Gastrocnemius medialis (tissue), 4 donors: ENCODE results near the gene DCHS1. TPM values are rescaled to one million over a fixed set of nuclear protein-coding genes. Genes with fewer than 3 reads are reported as not detected.
A peak's percentile ranks its signal among the peaks of the same experiment; 100 is the strongest.
"Not testable (repeated sequence)": the region's sequence is repeated elsewhere in the genome, so short reads cannot be mapped to it uniquely, and the experiment has no call there.

ENCODE experiments used
- ATAC-seq, 2 donors: fragments of 150-250 bp; one replicate each; pipeline ENCODE4 v1.9.1; 2016
- DNase-seq, 2 donors: peaks; one replicate each; pipeline ENCODE4 v3.0.0-alpha.2; 2019
- H3K27ac ChIP-seq, 4 donors: fragments of 200-600 bp; sonication (generic); 1 replicate in 1 of 4; 2 replicates in 3 of 4; pipeline ENCODE4 v1.5.1; 2016 to 2018; ENCODE audit warnings: mild to moderate bottlenecking in 2 of 4, moderate library complexity in 1 of 4
- H3K27me3 ChIP-seq, 3 donors: fragments of 200-600 bp; sonication (generic) in 2 of 3; 1 replicate in 1 of 3; 2 replicates in 2 of 3; pipeline versions ENCODE4 v1.5.1 to v1.6.0; 2016 to 2019; ENCODE audit warnings: mild to moderate bottlenecking in 1 of 3, moderate library complexity in 1 of 3
- H3K36me3 ChIP-seq, 2 donors: fragments of 200-600 bp; sonication (generic) in 1 of 2; one replicate each; pipeline ENCODE4 v1.5.1; 2017 to 2018
- H3K4me1 ChIP-seq, 2 donors: fragments of 200-600 bp; sonication (generic) in 1 of 2; one replicate each; pipeline ENCODE4 v1.5.1; 2016 to 2017; ENCODE audit warnings: mild to moderate bottlenecking in 2 of 2
- H3K4me3 ChIP-seq, 4 donors: fragments of 200-600 bp; sonication (generic) in 3 of 4; 1 replicate in 1 of 4; 2 replicates in 3 of 4; pipeline ENCODE4 v1.5.1; 2016 to 2019; ENCODE audit warnings: mild to moderate bottlenecking in 2 of 4
- H3K9me3 ChIP-seq, 3 donors: fragments of 200-600 bp; sonication (generic) in 2 of 3; 1 replicate in 1 of 3; 2 replicates in 2 of 3; pipeline ENCODE4 v1.5.1; 2016 to 2019
- CTCF ChIP-seq, 5 experiments: fragments of 450-650 bp in 3 of 5; fragments of 200-600 bp in 2 of 5; sonication (generic) in 2 of 5; IDR thresholded peaks in 4 of 5; conservative IDR thresholded peaks in 1 of 5; 1 replicate in 4 of 5; 2 replicates in 1 of 5; pipeline ENCODE4 v1.5.1; 2016 to 2019; ENCODE audit warnings: antibody characterized with exemption in 5 of 5, mild to moderate bottlenecking in 3 of 5, moderate library complexity in 3 of 5
- POLR2A ChIP-seq, 2 donors: fragments of 450-650 bp; IDR thresholded peaks; one replicate each; pipeline ENCODE4 v1.6.1; 2017; ENCODE audit warnings: antibody characterized with exemption in 2 of 2, mild to moderate bottlenecking in 2 of 2, moderate library complexity in 2 of 2
- in situ Hi-C, 4 donors: fragments of 200-750 bp; cut with MboI; loops; one replicate each; pipeline versions ENCODE4 v1.15.0 to v1.8.0; 2017; ENCODE audit warnings: low sequenced_read_pairs in 4 of 4
- intact Hi-C: fragments of 100-400 bp; cut with DNase I; formaldehyde crosslinking; loops from one replicate; pipeline ENCODE4 v1.15.1; 2023; ENCODE audit warnings: low total_unique reads
- total RNA-seq, 4 donors: library from RNA; depleted of rRNA; stranded (reverse); fragments of >200 nt; gene quantifications; one replicate each; pipeline versions ENCODE4 v1.1.0 to v1.2.3, GENCODE V29; 2016

The DCHS1 gene
- total RNA-seq, 4 donors from 2014 or later: 1.5 to 3.8 (median 2.8) TPM

DNA sequence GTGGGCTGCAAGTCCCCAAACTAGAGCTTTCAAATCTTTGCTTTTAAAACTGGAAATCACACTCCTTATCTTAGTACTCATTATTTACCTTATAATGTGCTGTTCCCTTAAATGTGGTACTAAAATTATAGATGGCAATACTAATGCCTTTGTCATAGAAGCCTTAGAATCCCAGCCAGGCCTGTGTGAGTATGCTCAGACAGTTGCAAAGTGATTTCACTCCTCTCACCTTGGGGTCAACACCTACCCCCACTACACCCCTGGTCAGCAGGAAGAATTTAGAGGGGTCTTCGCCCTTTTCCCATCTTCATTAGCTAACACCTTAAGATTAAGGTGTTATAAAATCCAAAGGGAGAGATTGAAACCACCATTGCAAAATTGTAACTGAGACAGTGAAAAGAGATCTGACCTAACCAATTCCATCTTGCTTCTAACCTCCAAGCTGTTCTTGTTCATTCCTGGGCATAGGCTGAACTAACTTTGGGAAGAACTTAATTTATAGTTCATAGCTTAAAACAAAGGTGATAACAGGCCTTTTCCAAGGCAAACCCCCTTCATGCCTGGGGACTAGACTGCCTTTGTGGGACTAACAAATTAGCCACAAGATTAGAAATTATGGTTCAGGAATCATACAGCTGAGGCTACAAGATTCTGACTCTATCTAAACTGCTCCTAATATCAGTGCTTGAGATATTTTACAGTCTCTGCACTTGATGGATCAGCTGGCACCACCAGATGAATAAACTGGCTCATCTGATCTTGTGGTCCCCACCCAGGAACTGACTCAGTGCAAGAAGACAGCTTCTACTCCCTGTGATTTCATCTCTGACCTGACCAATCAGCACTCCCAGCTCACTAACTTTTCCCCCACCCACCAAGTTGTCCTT is 38.0 kb upstream of the DCHS1 start:
- no peak for ATAC-seq
- Histone ChIP-seq H3K27ac (peak overlapping the region in 3 of 4 donors; percentile 28 to 76 (median 55)), H3K4me1 (peaks cover 19 to 25% of the 10 kb centered on the region in 2 donors), H3K36me3 (no peaks in the 10 kb centered on the region), H3K9me3 (no peaks in the 10 kb centered on the region), H3K4me3 (no peak overlapping the region), H3K27me3 (no peaks in the 10 kb centered on the region)
- peak; percentile 18 to 41 for DNase-seq
- TF ChIP-seq POLR2A (IDR thresholded peaks at IDR 0.05): no peak
- TF ChIP-seq CTCF (IDR thresholded peaks at IDR 0.05 in 4 of 5, conservative IDR thresholded peaks at IDR 0.05 in 1 of 5): no peak
- in situ Hi-C loops (no loop called here), intact Hi-C loops (no loop called here)

GRCh38 chr11:6692128-6692527 is 36.5 kb upstream of the DCHS1 start:
- H3K9me3 ChIP-seq: no peaks in the 10 kb centered on the region
- no peak overlapping the region for H3K27ac ChIP-seq
- no peaks in the 10 kb centered on the region for H3K27me3 ChIP-seq
- DNase-seq: no peak
- intact Hi-C loops: no loop called here
- H3K4me3 ChIP-seq: no peak overlapping the region
- ATAC-seq: no peak
- TF ChIP-seq CTCF (IDR thresholded peaks at IDR 0.05 in 4 of 5, conservative IDR thresholded peaks at IDR 0.05 in 1 of 5) (no peak), POLR2A (IDR thresholded peaks at IDR 0.05) (no peak)
- in situ Hi-C loops: no loop called here
- peaks cover 19 to 25% of the 10 kb centered on the region in 2 donors for H3K4me1 ChIP-seq
- H3K36me3 ChIP-seq: no peaks in the 10 kb centered on the region

GRCh38 chr11:6690431-6691132 is 35.0 kb upstream of the DCHS1 start:
- H3K36me3 ChIP-seq, in situ Hi-C loops, H3K4me3 ChIP-seq, H3K27me3 ChIP-seq, ATAC-seq, H3K9me3 ChIP-seq, DNase-seq, intact Hi-C loops, H3K27ac ChIP-seq: not testable (repeated sequence)
- H3K4me1 ChIP-seq: peaks cover 13 to 14% of the 10 kb centered on the region in 2 donors

GRCh38 chr11:6687876-6688275 is 32.3 kb upstream of the DCHS1 start:
- in situ Hi-C loops: loop anchor here in 2 of 4 donors (10.0 kb wide), 2 partner anchors 83 to 153 kb away; partner anchors contain the start of genes ILK (in 1 of the 2) and RRP8 (in 1 of the 2)
- ATAC-seq (no peak), DNase-seq (no peak)
- peaks cover 0 to 4% of the 10 kb centered on the region in 2 donors for H3K4me1 ChIP-seq
- H3K9me3 ChIP-seq: no peaks in the 10 kb centered on the region
- H3K36me3 ChIP-seq: no peaks in the 10 kb centered on the region
- intact Hi-C loops: loop anchor here (10.0 kb wide), 1 partner anchor 303 kb away; no protein-coding TSS in a partner anchor
- no peaks in the 10 kb centered on the region for H3K27me3 ChIP-seq
- H3K4me3 ChIP-seq: no peak overlapping the region
- H3K27ac ChIP-seq: no peak overlapping the region
- TF ChIP-seq POLR2A (IDR thresholded peaks at IDR 0.05) (no peak), CTCF (IDR thresholded peaks at IDR 0.05 in 4 of 5, conservative IDR thresholded peaks at IDR 0.05 in 1 of 5) (no peak)

DNA sequence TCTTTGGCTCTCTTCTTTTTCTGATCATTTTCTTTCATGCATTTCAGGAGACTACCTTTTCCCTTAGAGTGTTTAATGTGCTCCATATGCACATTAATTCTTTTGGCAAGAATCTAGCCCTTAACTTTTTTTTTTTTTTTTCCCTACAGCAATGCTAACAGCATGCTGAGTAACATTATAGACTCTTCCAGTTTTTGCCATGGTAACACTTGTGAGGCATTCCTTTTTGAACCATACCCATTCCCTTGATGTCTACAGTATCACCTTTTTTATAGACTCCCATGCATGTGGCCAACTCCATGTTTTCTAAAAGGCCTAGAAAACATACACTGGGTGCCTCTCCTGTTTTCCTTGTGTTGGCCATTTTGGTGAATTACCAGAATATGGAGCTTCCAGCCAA is 30.4 kb upstream of the DCHS1 start:
- intact Hi-C loops: loop anchor here (10.0 kb wide), 1 partner anchor 301 kb away; no protein-coding TSS in a partner anchor
- ATAC-seq (no peak), DNase-seq (no peak)
- Histone ChIP-seq H3K27me3 (no peaks in the 10 kb centered on the region), H3K4me1 (peaks cover 9 to 22% of the 10 kb centered on the region in 2 donors), H3K9me3 (no peaks in the 10 kb centered on the region), H3K4me3 (no peak overlapping the region), H3K36me3 (peaks cover 0 to 6% of the 10 kb centered on the region in 2 donors), H3K27ac (no peak overlapping the region)
- no peak for TF ChIP-seq POLR2A (IDR thresholded peaks at IDR 0.05)
- TF ChIP-seq CTCF (IDR thresholded peaks at IDR 0.05 in 4 of 5, conservative IDR thresholded peaks at IDR 0.05 in 1 of 5): no peak
- in situ Hi-C loops: loop anchor here in 2 of 4 donors (10.0 kb wide), 2 partner anchors 81 to 151 kb away; partner anchors contain the start of genes ILK (in 1 of the 2) and RRP8 (in 1 of the 2)

- Histone ChIP-seq H3K4me1 (peaks cover 9 to 22% of the 10 kb centered on the region in 2 donors), H3K27ac (peak overlapping the region; percentile 82 to 95 (median 87)), H3K4me3 (peak overlapping the region in 3 of 4 donors; percentile 90 to 98 (median 94))
- DNase-seq, H3K9me3 ChIP-seq, H3K36me3 ChIP-seq, ATAC-seq, H3K27me3 ChIP-seq: not testable (repeated sequence)
- in situ Hi-C loops: loop anchor here in 3 of 4 donors (5.0 to 10.0 kb wide), 4 partner anchors 77 to 149 kb away; partner anchors contain the start of genes ILK (in 2 of the 3) and RRP8 (in 2 of the 3)
- intact Hi-C loops: loop anchor here (10.0 kb wide), 1 partner anchor 299 kb away; no protein-coding TSS in a partner anchor
Measured at GRCh38 chr11:6684068-6684467, 28.5 kb upstream of the DCHS1 start.
